Measurements from ENCODE around the gene FASLG.
A peak's percentile ranks its signal among the peaks of the same experiment; 100 is the strongest.

FASLG gene

DNA sequence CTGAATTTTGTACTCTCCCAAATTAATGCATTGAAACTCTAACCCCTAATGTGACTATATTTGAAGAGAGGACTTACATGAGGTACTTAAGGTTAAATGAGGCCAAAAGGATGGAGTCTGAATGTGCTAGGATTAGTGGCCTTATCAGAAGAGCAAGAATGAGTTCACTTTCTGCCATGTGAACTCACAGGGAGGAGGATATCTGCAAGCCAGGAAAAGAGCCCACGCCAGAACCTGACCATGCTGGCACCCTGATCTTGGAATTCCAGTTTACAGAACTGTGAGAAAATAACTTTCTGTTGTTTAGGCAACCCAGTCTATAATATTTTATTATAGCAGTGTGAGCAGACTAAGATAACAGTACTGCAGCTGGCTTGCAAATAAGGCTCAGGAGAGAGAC lies 12.2 kb upstream of the FASLG start:
- DNase-seq (ENCODE audit: low read depth), result no peak

DNA sequence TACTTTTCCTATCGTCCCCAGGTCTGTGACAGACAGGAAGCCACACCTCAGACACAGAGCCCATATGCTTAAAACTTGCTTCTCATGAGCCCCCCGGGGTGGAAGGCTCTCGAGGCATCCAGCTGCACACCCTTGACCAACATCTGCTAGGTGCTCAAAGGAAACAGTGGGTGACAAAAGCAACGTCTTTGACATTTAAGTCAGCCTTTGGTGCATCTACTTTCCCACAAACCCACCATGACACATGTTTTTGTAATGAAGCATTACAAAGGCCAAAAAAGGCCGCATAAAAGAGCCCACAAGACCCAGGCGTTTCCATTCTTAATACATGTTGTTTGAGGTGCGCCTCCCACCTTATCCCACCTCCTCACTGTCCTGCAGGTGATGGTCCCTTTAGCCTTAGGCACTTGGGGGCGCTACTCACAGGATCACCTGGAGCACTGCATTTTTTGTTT lies 11.8 kb upstream of the FASLG start:
- DNase-seq (ENCODE audit: low read depth), result no peak

DNA sequence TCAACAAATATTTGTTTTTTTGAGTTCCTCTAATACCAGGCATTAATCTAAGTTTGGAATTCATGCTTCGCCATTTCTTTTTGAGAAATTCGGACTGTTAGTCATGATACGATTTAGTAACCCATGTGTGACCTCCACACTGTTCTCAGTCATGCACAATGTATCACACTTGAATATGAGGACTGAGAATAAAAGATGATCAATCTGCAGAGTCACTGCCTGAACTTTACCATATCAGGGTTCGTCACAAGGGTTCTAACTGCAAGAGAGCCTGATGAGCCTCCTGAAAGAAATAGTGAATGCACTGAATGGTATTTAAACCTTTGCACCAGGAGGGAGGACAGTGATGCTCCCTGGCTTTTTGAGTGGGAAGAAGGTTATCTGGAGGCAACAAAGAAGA lies 10.9 kb upstream of the FASLG start:
- no peak for DNase-seq (ENCODE audit: low read depth)

DNA sequence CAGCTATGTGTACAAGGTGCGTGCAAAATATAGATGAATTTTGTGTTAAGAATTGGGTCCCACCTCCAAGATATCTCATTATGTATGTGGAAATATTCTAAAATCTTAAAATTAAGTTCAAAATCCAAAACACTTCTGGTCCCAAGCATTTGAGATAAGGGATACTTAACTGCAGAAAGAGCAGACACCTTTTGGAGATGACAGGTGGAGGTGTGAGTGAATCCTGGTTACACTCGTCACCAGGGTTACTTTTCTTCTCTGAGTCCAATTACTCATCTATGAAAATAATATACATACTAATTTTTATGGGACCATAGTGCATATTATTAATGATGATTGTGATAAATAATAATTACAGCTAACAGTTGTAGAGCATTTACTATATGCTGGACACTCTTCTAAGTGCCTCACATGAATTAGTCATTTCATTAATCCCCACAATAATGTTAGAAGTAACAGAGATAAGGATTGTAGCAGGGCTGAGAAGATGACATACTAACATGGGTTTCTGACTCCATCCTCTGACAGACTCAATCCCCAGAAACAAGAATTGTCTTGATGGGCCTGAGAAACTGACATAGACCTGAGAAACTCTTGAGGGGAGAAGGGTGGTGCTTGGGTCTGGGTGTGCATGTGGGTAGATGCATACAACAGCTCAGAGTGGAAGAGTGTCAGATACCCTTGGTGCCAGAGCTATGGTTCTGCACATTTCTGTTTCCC lies 8.3 kb upstream of the FASLG start:
- no peak for DNase-seq (ENCODE audit: low read depth)

DNA sequence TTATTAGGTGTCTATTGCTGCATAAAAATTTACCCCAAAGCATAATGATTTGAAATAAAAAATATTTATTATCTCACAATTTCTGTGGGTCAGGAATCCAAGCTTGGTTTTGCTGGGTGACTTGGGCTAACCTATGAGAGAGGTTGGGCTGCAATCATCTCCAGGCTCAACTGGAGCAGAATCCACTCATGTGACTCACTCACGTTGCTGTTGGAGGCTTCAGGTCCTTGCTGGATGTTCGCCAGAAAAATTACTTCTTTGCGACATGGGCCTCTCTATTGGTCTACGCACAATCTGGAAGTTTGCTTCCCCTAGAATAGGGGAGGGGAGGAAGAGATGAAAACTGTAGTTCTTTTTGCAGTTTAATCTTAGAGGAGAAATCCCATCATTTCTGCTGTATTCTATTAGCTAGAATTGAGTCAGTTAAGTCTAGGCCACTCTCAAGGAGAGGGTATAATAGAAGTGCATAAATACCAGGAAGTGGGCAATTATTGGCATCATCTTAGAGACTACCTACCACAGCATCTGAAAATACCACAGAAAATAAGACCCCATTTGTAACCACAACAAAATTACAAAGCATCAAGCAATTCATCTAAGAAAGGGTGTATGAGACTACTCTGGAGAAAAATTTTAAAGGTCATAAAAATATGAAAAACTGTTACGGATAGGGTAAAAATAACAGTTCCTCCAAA lies 5.7 kb upstream of the FASLG start:
- DNase-seq (ENCODE audit: low read depth), result no peak

DNA sequence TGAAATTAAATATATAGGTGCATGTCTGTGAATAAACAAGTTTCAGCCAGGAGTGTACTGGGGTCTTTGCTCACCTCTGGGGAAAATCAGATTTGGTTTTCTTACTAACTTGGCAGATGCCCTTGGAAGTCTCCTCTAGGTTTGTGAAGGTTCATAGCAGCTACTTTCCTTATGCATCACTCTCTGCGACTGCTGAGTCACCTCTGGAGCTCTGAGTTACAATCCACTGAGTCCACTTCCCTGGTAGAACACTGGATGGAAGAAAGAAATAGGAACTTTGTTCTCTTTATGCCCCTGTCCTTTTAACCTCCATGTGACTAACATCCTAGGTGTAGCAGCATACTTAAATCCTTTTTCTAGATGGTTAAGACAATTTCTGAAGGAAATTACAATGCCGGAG lies 4.4 kb upstream of the FASLG start:
- no peak for DNase-seq (ENCODE audit: low read depth)

DNA sequence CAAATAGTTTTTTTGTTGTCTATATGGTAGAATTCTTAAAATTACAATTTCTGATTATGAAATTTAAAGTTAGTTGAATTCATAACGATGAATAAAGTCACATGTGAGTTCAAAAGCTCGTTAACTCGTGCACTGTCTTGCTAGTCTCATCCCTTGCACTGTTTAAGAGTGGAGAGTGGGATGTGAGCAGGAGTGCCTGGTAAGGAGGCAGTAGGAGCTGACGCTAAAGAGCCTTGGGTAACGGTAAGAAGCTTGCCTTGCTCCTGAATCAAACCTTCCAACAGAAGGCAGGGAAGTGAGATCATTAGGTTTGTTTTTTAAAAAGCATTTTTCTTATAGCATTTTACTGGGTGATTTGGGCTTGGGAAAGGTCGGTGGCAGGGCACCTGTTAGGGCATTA lies 2.3 kb upstream of the FASLG start:
- DNase-seq (ENCODE audit: low read depth), result no peak

DNA sequence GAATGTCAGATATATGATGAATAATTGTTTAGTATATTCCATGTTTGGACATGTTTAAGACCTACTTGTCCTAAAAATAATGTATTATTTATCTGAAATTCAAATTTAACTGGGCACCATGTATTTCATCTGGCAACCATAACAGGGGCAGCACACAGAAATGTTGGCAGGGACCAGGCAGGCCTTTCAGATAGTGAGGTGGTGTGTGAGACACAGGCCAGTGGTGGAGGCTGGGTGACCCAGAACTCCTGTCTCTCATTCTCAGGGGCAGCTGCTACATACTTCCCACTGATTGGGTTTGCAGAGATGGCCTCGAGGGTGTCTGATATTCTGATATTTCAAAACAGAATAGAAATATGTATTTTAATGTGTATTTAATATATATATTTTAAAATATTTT lies 1.3 kb upstream of the FASLG start:
- DNase-seq (ENCODE audit: low read depth), result no peak

DNA sequence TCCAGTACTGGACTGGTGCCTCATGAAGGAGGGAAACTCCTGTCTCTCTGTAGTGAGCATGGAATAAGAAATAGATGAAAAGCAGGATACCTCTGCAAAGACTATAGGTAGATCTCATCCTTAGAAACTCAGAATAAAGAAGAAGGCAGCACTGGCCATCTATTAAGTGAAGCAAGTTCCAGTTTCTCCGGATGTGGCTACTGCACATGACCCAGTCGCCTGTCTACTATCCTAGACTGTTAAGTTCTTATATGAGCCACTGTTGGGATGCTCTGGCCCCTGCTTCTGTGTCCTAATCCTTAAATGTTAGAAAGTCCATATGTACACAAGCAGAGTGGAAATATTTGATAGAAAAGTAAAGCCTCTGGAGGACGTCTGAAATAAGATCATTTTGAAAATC lies 2.2 kb downstream of the FASLG start:
- DNase-seq (ENCODE audit: low read depth), result no peak

DNA sequence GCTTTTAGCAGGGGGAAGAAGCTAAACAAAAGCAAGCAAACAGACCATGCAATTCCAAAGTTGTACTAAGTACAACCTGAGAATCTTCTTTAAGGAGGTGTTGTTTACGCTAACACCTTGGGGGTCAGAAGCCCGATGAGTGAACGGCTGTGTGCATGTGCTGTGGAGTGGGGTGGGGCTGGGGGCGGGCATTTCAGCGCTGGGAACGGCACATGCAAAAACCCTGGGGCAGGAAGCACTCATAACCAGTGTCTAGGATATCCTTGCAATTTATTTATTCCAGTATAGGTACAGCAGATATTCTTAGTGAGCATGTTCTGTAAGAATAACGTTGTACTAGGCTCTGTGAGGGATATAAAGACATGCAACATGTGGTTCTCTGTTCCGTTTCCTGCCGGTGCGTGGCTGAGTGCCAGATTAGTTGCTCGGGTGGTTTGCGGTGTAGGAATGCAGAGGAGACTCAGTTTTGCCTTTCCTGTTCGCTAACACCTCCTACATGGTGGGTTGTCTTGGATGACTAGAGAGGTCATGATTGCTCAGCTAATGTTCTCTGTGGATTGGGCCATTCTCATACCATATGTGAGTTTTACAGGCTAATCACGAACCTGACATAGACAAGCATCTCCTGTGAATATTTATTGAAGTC lies 3.7 kb downstream of the FASLG start:
- DNase-seq (ENCODE audit: low read depth), result peak; percentile 87

DNA sequence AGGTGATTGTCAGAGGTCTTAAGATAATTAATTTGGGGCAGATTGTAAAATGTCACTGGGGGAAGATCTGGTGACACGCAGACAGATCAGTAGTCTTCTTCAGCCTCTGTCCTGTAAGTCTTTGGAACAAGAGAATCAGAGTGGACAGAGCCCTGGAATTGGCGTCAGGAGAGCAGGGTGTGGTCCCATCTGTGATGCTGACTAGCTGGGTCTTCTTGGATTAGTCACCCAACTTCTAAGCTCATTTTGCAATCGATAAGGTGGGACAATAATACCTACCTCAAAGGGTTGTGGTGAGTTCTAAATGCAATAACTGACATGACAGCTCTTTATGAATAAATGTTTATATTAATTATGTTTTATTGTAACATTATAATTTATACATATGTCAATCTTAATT lies 4.8 kb downstream of the FASLG start:
- DNase-seq (ENCODE audit: low read depth), result no peak

DNA sequence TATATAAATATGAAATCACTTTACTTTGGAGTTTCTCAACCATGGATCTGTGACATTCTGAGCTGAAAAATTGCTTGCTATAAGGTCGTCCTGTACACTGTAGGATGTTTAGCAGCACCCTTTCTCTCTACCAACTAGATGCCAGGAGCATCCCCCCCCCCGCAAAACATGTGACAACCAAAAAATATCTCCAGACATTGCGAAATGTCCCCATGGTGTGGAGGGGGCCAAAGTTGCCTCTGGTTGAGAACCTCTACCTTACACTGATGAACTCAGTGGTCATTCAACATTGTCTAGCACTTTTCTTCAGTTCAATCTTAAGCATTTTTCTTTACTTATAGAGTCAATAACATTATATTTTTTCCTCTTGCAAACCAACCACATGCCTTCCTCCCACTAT lies 9.2 kb downstream of the FASLG start:
- no peak for DNase-seq (ENCODE audit: low read depth)

DNA sequence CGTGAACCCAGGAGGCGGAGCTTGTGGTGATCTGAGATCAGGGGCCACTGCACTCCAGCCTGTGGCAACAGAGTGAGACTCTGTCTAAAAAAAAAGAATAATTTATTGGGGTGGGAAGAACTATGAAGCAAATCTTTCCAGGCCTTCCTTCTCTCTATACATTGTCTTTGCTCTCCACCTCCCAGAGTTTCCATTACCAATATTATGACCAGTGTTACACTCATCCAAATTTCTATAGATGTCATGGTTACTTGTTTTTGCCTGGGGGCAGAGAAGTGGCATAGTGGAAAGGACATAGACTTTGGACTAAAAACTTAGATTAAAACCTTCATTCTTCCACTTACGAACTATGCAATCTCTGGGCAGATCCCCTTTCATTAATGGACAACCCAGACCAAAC lies 10.1 kb downstream of the FASLG start:
- no peak for DNase-seq (ENCODE audit: low read depth)

DNA sequence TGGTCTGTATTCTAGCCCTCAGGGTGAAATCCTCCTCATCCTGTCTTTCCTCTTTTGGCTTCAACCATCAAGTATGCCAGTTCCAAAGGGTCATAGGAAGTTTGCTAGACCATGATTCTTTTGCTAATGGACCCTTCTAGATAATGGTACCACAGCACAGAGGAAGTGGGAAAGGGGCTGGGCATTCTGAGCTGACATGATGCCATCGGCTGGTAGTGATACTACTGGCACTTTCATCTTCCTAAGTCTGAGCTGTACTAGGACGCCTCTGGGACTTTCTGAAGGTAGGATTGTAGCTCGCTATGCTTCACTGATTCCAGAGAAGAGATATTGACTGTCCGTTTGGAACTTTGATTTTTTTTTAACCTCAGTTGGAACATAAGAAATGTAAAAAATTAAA lies 11.4 kb downstream of the FASLG start:
- peak; percentile 16 for DNase-seq (ENCODE audit: low read depth)

DNA sequence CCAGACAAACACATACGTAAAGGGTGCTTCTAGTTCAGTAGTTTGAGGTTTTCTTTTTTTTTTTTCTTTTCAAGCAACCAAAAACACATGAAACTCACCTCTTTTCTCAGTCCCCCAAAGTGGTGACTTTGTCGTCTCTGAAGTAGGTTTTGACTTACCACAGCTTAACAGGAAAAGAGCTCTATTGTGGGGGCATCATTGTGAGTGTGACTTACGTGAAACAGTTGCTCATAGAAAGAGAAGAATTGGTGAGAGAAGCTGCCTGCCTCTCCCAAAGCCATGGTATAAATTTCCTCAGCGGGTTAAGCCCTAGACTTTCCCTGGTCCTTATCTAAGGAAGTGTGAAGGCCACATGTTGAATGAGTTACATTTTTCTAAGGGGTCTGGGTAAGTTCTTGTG lies 11.9 kb downstream of the FASLG start:
- DNase-seq (ENCODE audit: low read depth), result peak; percentile 37

DNA sequence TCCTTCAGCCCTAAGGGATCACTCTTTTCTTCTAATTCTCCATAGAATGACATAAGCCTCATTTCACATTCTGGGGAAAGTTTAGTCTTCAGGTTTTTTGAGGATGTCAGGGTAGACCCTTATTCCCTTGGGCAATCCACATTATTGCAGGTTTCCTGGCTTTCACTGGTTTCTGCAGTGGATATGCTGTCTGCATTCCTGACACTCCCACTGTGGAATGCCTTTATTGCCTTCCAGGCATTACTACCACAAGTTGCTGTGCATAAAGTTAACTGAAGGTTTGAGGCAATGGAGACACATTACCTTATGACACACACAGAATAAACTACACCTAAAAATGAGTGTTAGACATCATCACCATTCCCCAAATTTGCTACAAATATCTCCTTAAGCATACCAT lies 12.7 kb downstream of the FASLG start:
- DNase-seq (ENCODE audit: low read depth), result no peak

DNA sequence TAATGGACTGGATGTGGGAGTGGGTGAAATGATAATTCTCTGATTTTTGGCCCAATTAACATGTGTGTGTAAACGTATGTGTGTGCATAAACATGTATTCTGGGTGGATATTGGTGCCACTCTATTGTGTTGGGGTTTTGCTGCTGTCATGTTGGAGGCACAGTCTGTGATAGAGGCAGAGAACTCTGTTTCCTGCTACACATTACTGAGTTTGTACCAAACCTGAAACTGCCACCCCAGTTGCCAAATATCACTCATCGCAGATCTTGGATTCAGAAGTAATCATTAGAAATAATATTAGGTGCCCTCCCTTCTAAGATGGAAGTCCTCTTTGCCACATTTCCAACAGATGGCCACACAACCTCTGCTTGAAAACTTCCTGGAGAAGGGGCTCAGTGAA lies 13.8 kb downstream of the FASLG start:
- DNase-seq (ENCODE audit: low read depth), result no peak

DNA sequence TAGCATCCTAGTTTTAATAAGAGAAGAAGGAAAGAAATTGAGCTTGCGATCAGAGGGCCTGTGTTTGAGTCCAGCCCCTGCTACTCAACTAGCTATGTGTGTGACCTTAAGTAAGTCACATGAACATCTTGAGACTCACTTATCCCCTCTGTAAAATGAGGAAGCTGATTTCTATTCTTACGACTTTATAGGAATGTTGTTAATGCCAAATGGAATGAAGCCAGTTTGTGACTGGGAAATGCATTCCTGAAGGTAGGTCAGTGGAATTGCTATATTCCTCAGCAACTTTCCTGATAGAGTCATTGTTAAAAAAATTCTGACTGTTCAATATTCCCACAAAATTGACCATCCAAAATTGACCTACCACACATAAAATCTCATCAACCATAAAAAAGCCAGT lies 14.9 kb downstream of the FASLG start:
- DNase-seq (ENCODE audit: low read depth), result no peak

DNA sequence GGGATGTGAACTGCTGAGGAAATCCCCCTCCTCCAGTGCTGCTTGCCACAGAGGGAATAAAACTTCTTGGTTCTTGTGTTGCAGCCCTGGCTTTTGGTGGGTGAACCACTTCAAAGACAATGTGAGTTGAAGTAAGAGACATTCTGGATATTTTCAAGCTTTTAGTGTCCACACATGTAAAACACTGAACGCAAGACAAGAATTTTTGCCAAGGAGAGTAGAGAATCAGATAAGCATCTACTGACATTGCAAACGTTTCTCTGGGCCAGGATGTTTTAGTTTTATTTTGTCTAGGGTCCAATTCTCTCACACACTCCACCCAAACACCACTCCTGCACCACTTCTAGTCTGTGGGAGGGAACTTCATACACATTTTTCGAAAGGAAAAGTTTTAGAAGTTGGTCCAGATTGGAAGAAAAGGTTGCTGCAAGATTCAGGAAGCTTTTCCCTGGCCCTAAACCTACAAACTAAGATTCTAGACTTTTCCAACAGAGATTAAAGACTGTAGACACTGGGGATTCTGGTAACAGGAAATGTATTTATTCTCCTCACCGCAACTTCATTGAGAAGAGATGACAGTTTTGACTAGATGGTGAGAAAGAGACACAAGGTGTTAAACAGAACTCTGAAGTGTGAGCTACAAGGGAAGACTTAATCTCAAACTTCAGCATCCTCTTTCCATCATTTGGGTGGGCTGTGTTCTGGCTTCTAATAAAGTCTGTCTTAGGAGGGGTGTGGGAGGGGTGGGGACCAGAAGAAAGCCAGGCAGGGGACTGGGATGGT lies 16.1 kb downstream of the FASLG start:
- DNase-seq (ENCODE audit: low read depth), result no peak

DNA sequence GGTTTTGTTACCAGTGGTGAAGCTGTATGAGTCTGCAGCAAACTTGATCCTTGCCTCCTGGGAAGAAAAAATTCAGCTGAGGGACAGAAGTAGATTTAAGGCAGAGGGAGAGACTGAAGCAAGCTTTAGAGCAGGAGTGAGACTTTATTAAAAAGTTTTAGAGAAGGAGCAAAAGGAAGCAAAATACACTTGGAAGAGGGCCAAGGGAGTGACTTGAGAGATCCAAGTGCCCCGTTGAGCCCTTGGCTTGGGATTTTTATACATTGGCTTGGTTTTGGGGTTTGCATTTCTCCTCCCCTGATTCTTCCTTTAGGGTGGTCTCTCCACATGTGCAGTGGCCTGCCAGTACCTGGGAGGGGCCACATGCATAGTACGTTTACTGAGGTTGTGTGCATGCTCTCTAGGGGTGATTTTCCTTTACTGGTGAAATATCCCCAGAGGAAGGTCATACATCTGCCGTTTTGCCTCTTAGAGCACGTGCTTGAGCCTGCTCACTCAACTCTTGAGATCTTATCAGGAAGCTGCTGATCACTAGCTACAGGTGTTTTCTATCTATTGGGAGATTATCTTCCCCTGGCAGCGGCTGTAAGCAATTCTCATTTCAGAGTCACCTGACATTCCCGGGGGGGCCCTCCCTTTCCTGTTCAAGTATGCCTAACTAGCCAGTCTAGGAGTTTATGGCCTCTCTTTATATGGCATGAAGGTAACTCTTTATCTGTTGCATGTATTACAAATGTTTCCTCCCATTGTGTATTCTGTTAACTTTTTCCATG lies 20.3 kb downstream of the FASLG start:
- DNase-seq (ENCODE audit: low read depth), result no peak

DNA sequence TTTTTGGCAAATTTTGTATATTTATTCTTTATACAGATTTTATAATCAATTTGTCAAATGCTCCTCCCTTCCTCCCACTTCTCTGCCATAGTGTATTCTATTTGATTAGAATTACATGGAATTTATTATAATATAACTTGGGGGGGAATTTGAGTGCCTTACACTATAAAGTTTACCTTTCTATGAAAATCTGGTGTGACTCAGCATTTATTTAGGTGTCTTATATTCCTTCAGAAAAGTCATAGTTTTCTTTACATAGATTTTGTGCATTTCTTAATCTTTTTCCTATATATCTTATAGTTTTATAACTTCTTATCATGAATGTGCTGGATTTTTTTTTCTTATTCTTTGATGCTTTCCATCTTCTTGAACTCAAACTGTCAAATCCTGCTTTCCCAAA lies 21.3 kb downstream of the FASLG start:
- DNase-seq (ENCODE audit: low read depth), result no peak

DNA sequence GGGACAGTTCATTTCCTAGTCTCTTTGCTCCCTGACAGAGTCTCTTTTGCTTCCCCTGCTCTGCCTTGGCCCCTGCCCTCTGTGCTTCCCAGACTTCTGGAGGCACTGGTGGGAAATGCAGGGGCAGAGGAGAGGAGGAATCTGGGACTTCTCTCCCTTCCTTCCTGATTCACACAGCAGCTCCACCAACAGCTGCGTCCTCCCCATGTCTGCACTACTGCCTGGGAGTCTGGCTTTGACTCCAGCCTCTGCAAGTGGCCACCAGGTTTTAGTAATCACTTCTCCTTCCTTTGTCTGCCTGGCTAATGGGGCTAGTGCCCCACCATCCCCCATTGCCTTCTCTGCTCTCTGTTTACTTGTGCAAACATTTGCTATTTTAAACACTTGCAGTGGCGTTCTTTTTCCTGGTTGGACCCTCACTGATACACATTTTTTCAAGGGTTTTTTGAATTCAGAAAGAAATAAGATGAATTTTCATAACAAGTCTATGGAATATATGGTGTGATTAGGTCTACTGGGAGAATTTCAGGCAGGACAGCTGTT lies 21.9 kb downstream of the FASLG start:
- DNase-seq (ENCODE audit: low read depth), result no peak
